ENCODE measurements around the gene MYO3B. TPM values are rescaled to one million over a fixed set of nuclear protein-coding genes. Genes with fewer than 3 reads are reported as not detected.

MYO3B gene
- total and polyA plus RNA-seq, 2 donors (not counting 1 experiment from before 2014, with no cell fraction given): not detected

- DNase-seq (no peak), ATAC-seq (ENCODE audit: low read depth) (no peak)
- Histone ChIP-seq H3K4me1 (ENCODE audit: control insufficient read depth in 2 of 2, insufficient read depth in 2 of 2, low read length in 2 of 2) (no peaks in the 10 kb centered on the region), H3K4me3 (ENCODE audit: control extremely low read depth in 1 of 5, extremely low read depth in 1 of 5, insufficient read depth in 1 of 5, low read depth in 2 of 5, low read length in 4 of 5) (no peak overlapping the region), H3K27me3 (replicated peaks in 1 of 4; ENCODE audit: control extremely low read depth in 1 of 4, control insufficient read depth in 3 of 4, insufficient read depth in 4 of 4, low read length in 3 of 4) (no peaks in the 10 kb centered on the region), H3K9ac (ENCODE audit: low read length) (no peak overlapping the region), H4K20me1 (ENCODE audit: control insufficient read depth, insufficient read depth, low read length, poor library complexity, severe bottlenecking) (no peaks in the 10 kb centered on the region), H3K4me2 (replicated peaks; ENCODE audit: low read depth, low read length, poor library complexity, severe bottlenecking) (no peak overlapping the region), H3K79me2 (ENCODE audit: control insufficient read depth, insufficient read depth, low read length) (no peaks in the 10 kb centered on the region), H3K27ac (ENCODE audit: low read length in 2 of 2) (no peak overlapping the region), H3K36me3 (replicated peaks in 1 of 2; ENCODE audit: control extremely low read depth in 1 of 2, control insufficient read depth in 1 of 2, extremely low read depth in 1 of 2, insufficient read depth in 2 of 2, low read length in 1 of 2) (no peaks in the 10 kb centered on the region), H2AFZ (ENCODE audit: insufficient read depth, low read depth, low read length, poor library complexity, severe bottlenecking) (no peak overlapping the region), H3K9me3 (ENCODE audit: control extremely low read depth in 1 of 3, control insufficient read depth in 2 of 3, insufficient read depth in 1 of 3, low read length in 2 of 3) (peaks cover 0 to 4% (median 1%) of the 10 kb centered on the region in 3 donors)
- WGBS (ENCODE audit: insufficient coverage): 52% methylated on average over 3 of the region's 3 CpGs
- TF ChIP-seq EZH2 (IDR thresholded peaks at IDR 0.05; ENCODE audit: borderline replicate concordance, insufficient read depth, low read depth, low read length, poor library complexity, severe bottlenecking): no peak
- TF ChIP-seq, protein P1, sequence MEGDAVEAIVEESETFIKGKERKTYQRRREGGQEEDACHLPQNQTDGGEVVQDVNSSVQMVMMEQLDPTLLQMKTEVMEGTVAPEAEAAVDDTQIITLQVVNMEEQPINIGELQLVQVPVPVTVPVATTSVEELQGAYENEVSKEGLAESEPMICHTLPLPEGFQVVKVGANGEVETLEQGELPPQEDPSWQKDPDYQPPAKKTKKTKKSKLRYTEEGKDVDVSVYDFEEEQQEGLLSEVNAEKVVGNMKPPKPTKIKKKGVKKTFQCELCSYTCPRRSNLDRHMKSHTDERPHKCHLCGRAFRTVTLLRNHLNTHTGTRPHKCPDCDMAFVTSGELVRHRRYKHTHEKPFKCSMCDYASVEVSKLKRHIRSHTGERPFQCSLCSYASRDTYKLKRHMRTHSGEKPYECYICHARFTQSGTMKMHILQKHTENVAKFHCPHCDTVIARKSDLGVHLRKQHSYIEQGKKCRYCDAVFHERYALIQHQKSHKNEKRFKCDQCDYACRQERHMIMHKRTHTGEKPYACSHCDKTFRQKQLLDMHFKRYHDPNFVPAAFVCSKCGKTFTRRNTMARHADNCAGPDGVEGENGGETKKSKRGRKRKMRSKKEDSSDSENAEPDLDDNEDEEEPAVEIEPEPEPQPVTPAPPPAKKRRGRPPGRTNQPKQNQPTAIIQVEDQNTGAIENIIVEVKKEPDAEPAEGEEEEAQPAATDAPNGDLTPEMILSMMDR (IDR thresholded peaks at IDR 0.05): no peak
- Mint-ChIP-seq H3K27ac (no peak overlapping the region), H3K4me3 (no peak overlapping the region), H3K9me3 (ENCODE audit: insufficient read depth) (no peaks in the 10 kb centered on the region), H3K4me1 (no peaks in the 10 kb centered on the region), H3K27me3 (peaks cover 9% of the 10 kb centered on the region)
- ChIA-PET CTCF (no interaction called here), POLR2A (no interaction called here)
- intact Hi-C loops (cut with micrococcal nuclease): no loop called here
Observed at GRCh38 chr2:170446078-170446477, 268.1 kb downstream of the MYO3B start.

GRCh38 chr2:170449034-170449433 is 271.1 kb downstream of the MYO3B start:
- DNase-seq (no peak), ATAC-seq (ENCODE audit: low read depth) (no peak)
- Mint-ChIP-seq H3K27me3 (peaks cover 7% of the 10 kb centered on the region), H3K9me3 (ENCODE audit: insufficient read depth) (no peaks in the 10 kb centered on the region), H3K4me3 (no peak overlapping the region), H3K4me1 (no peaks in the 10 kb centered on the region), H3K27ac (no peak overlapping the region)
- POLR2A ChIA-PET: no interaction called here
- H3K4me2 ChIP-seq (replicated peaks; ENCODE audit: low read depth, low read length, poor library complexity, severe bottlenecking): no peak overlapping the region
- H3K4me1 ChIP-seq (ENCODE audit: control insufficient read depth in 2 of 2, insufficient read depth in 2 of 2, low read length in 2 of 2): no peaks in the 10 kb centered on the region
- no peak overlapping the region for H2AFZ ChIP-seq (ENCODE audit: insufficient read depth, low read depth, low read length, poor library complexity, severe bottlenecking)
- no peaks in the 10 kb centered on the region for H3K36me3 ChIP-seq (replicated peaks in 1 of 2; ENCODE audit: control extremely low read depth in 1 of 2, control insufficient read depth in 1 of 2, extremely low read depth in 1 of 2, insufficient read depth in 2 of 2, low read length in 1 of 2)
- no peak overlapping the region for H3K9ac ChIP-seq (ENCODE audit: low read length)
- WGBS (ENCODE audit: insufficient coverage): no CpG with 5 or more reads among the region's 1 CpG
- no peak for TF ChIP-seq EZH2 (IDR thresholded peaks at IDR 0.05; ENCODE audit: borderline replicate concordance, insufficient read depth, low read depth, low read length, poor library complexity, severe bottlenecking)
- TF ChIP-seq, protein P1 (IDR thresholded peaks at IDR 0.05): no peak
- no peaks in the 10 kb centered on the region for H3K79me2 ChIP-seq (ENCODE audit: control insufficient read depth, insufficient read depth, low read length)
- no peaks in the 10 kb centered on the region for H3K27me3 ChIP-seq (replicated peaks in 1 of 4; ENCODE audit: control extremely low read depth in 1 of 4, control insufficient read depth in 3 of 4, insufficient read depth in 4 of 4, low read length in 3 of 4)
- CTCF ChIA-PET: no interaction called here
- no peak overlapping the region for H3K4me3 ChIP-seq (ENCODE audit: control extremely low read depth in 1 of 5, extremely low read depth in 1 of 5, insufficient read depth in 1 of 5, low read depth in 2 of 5, low read length in 4 of 5)
- H3K27ac ChIP-seq (ENCODE audit: low read length in 2 of 2): no peak overlapping the region
- H4K20me1 ChIP-seq (ENCODE audit: control insufficient read depth, insufficient read depth, low read length, poor library complexity, severe bottlenecking): no peaks in the 10 kb centered on the region
- intact Hi-C loops (cut with micrococcal nuclease): no loop called here
- peaks cover 0 to 4% (median 1%) of the 10 kb centered on the region in 3 donors for H3K9me3 ChIP-seq (ENCODE audit: control extremely low read depth in 1 of 3, control insufficient read depth in 2 of 3, insufficient read depth in 1 of 3, low read length in 2 of 3)

Measured in B cell (primary cell).